B cell (primary cell): ENCODE measurements around the gene HDAC10. TPM values are rescaled to one million over a fixed set of nuclear protein-coding genes. Genes with fewer than 3 reads are reported as not detected.
"Not testable (repeated sequence)": the region's sequence is repeated elsewhere in the genome, so short reads cannot be mapped to it uniquely, and the experiment has no call there.

ENCODE experiments used
- ATAC-seq: fragments of 200-7000 bp; cut with Tn5 transposase; one replicate; pipeline ENCODE4 v1.10.0; 2021; ENCODE audit warnings: low read depth, mild to moderate bottlenecking, moderate number of reproducible peaks, moderate library complexity
- CTCF ChIA-PET: fragments of 350-600 bp; sonication (Branson Sonifier 250); formaldehyde crosslinking; loops from one replicate; lab custom pipeline; 2021; ENCODE audit warnings: antibody characterized with exemption, inconsistent platforms; lab: Charles Lee
- POLR2A ChIA-PET: fragments of 350-600 bp; sonication (Branson Sonifier 250); formaldehyde crosslinking; loops from one replicate; lab custom pipeline; 2021; ENCODE audit warnings: antibody characterized with exemption; lab: Charles Lee
- DNase-seq: peaks from one replicate; pipeline ENCODE4 v3.0.0; 2013
- H2AFZ ChIP-seq: 2 replicates; pipeline ENCODE4 v1.6.1; 2012; ENCODE audit warnings: mild to moderate bottlenecking, low read depth, low read length; ENCODE audit not compliant: insufficient read depth, poor library complexity, severe bottlenecking
- H3K27ac ChIP-seq, 2 donors: 1 replicate in 1 of 2; 2 replicates in 1 of 2; pipeline ENCODE4 v1.5.1; 2012 to 2013; ENCODE audit warnings: low read length in 2 of 2, mild to moderate bottlenecking in 2 of 2, moderate library complexity in 1 of 2
- H3K27me3 ChIP-seq, 4 experiments: fragments of 200-600 bp in 1 of 4; sonication (generic) in 1 of 4; replicated peaks in 1 of 4; 1 replicate in 2 of 4; 2 replicates in 2 of 4; pipeline versions ENCODE4 v1.6.1 to v1.7.0; 2013 to 2016; ENCODE audit warnings: low read length in 3 of 4, mild to moderate bottlenecking in 2 of 4, mixed read lengths in 1 of 4, moderate library complexity in 1 of 4; ENCODE audit not compliant: insufficient read depth in 4 of 4, control insufficient read depth in 3 of 4; ENCODE audit errors: control extremely low read depth in 1 of 4
- H3K36me3 ChIP-seq, 2 experiments: replicated peaks in 1 of 2; 1 replicate in 1 of 2; 2 replicates in 1 of 2; pipeline versions ENCODE4 v1.6.1 to v1.7.1; 2013; ENCODE audit warnings: low read length in 1 of 2; ENCODE audit not compliant: insufficient read depth in 2 of 2, control insufficient read depth in 1 of 2; ENCODE audit errors: control extremely low read depth in 1 of 2, extremely low read depth in 1 of 2
- H3K4me1 ChIP-seq, 2 donors: fragments of 200-600 bp in 1 of 2; sonication (generic) in 1 of 2; 1 replicate in 1 of 2; 2 replicates in 1 of 2; pipeline versions ENCODE4 v1.5.1 to v1.6.1; 2013 to 2017; ENCODE audit warnings: low read length in 2 of 2; ENCODE audit not compliant: control insufficient read depth in 2 of 2, insufficient read depth in 2 of 2
- H3K4me2 ChIP-seq: replicated peaks from 2 replicates; pipeline ENCODE3; 2012; ENCODE audit warnings: mild to moderate bottlenecking, low read depth, low read length; ENCODE audit not compliant: poor library complexity, severe bottlenecking
- H3K4me3 ChIP-seq, 5 experiments: fragments of 200-600 bp in 1 of 5; sonication (generic) in 1 of 5; 1 replicate in 3 of 5; 2 replicates in 2 of 5; pipeline versions ENCODE4 v1.5.1 to v1.7.0; 2011 to 2016; ENCODE audit warnings: low read length in 4 of 5, mild to moderate bottlenecking in 4 of 5, low read depth in 2 of 5, control low read depth in 1 of 5, moderate library complexity in 1 of 5; ENCODE audit not compliant: insufficient read depth in 1 of 5; ENCODE audit errors: control extremely low read depth in 1 of 5, extremely low read depth in 1 of 5
- H3K79me2 ChIP-seq: fragments of 200-600 bp; sonication (generic); one replicate; pipeline ENCODE4 v1.6.0; 2016; ENCODE audit warnings: low read length; ENCODE audit not compliant: control insufficient read depth, insufficient read depth
- H3K9ac ChIP-seq: fragments of 200-600 bp; sonication (generic); 2 replicates; pipeline ENCODE4 v1.6.1; 2017; ENCODE audit warnings: mild to moderate bottlenecking, low read length, moderate library complexity
- H3K9me3 ChIP-seq, 3 donors: one replicate each; pipeline versions ENCODE4 v1.6.1 to v1.7.1; 2013; ENCODE audit warnings: low read length in 2 of 3; ENCODE audit not compliant: control insufficient read depth in 2 of 3, insufficient read depth in 1 of 3; ENCODE audit errors: control extremely low read depth in 1 of 3
- H4K20me1 ChIP-seq: 2 replicates; pipeline ENCODE4 v1.6.0; 2012; ENCODE audit warnings: mild to moderate bottlenecking, low read length; ENCODE audit not compliant: insufficient read depth, control insufficient read depth, poor library complexity, severe bottlenecking
- H3K27ac Mint-ChIP-seq: one replicate; pipeline ENCODE4 v1.8.0; 2021; ENCODE audit warnings: mixed read lengths
- H3K27me3 Mint-ChIP-seq: one replicate; pipeline ENCODE4 v1.8.0; 2021; ENCODE audit warnings: mixed read lengths
- H3K4me1 Mint-ChIP-seq: one replicate; pipeline ENCODE4 v1.8.0; 2021; ENCODE audit warnings: mixed read lengths
- H3K4me3 Mint-ChIP-seq: one replicate; pipeline ENCODE4 v1.8.0; 2021; ENCODE audit warnings: mixed read lengths
- H3K9me3 Mint-ChIP-seq: one replicate; pipeline ENCODE4 v1.8.0; 2022; ENCODE audit warnings: mixed read lengths; ENCODE audit not compliant: insufficient read depth
- EZH2 ChIP-seq: IDR thresholded peaks from 2 replicates; pipeline ENCODE4 v1.6.1; 2012; ENCODE audit warnings: borderline replicate concordance, low read depth, mild to moderate bottlenecking, moderate library complexity, low read length; ENCODE audit not compliant: insufficient read depth, poor library complexity, severe bottlenecking
- WGBS: methylation state at CpG from one replicate; pipeline ENCODE4 v1.1.5; 2013; ENCODE audit warnings: missing lambda C conversion rate; ENCODE audit not compliant: insufficient coverage; 5-methylcytosine and 5-hydroxymethylcytosine counted together
- intact Hi-C: fragments of 100-400 bp; cut with micrococcal nuclease; formaldehyde crosslinking; loops from one replicate; pipeline ENCODE4 v1.10.0; 2022
- polyA plus RNA-seq: library from polyadenylated mRNA; depleted of rRNA; stranded (reverse); fragments of >200 nt; gene quantifications from 2 replicates; pipeline ENCODE4 v1.2.3, GENCODE V29; 2012
- total RNA-seq, 2 donors: library from RNA; stranded (reverse); fragments of 120-200 nt in 1 of 2; gene quantifications; 1 replicate in 1 of 2; 2 replicates in 1 of 2; pipeline versions ENCODE4 v1.2.3 to v1.2.4, GENCODE V29; 2013 to 2022
- TF ChIP-seq, protein P1 (sequence below): fragments of 200-600 bp; IDR thresholded peaks from one replicate; pipeline ENCODE4 v1.8.0; 2022; ENCODE audit warnings: antibody characterized with exemption, mild to moderate bottlenecking

The HDAC10 gene
- total and polyA plus RNA-seq, 2 donors (not counting 1 experiment from before 2014, with no cell fraction given) = 136 to 187 TPM

DNA sequence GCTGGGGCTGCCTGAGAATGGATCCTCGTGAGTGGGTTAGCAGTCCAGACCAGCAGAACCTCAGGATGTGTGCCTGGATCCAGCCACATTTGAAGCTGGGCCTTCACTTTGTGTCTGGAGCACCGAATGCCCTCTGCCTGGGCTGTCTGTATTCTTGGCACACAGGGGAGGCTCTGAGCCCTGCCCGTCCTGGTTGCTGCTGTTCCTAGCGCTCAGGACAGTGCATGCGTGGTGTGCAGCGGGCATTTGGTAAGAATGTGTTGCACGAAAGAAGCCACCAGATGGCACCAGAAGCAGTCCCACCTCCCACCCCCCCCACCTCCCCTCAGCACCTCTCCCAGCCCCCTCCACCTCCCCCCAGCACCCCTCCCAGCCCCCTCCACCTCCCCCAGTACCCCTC is 23.2 kb upstream of the HDAC10 start:
- H3K27me3 ChIP-seq = peaks cover 0 to 18% (median 4%) of the 10 kb centered on the region in 4 experiments
- no peak overlapping the region for H3K27ac Mint-ChIP-seq
- no peak overlapping the region for H3K4me3 Mint-ChIP-seq
- peaks cover 16 to 25% of the 10 kb centered on the region in 2 donors for H3K4me1 ChIP-seq
- DNase-seq (peak; percentile 75), ATAC-seq (peak; percentile 18)
- ChIA-PET POLR2A (no interaction called here), CTCF (interaction anchor here (1.0 to 1.8 kb wide), 6 partner anchors 19 to 68 kb away, joined by 3 to 6 read pairs (median 4); partner anchors contain the start of gene HDAC10)
- H3K9me3 Mint-ChIP-seq = no peaks in the 10 kb centered on the region
- intact Hi-C loops = loop anchor here (1.0 kb wide), 1 partner anchor 68 kb away; no protein-coding TSS in a partner anchor
- H3K4me1 Mint-ChIP-seq = peaks cover 13% of the 10 kb centered on the region
- no peak overlapping the region for H3K9ac ChIP-seq
- H3K4me2 ChIP-seq = no peak overlapping the region
- no peak for TF ChIP-seq EZH2
- TF ChIP-seq, protein P1, sequence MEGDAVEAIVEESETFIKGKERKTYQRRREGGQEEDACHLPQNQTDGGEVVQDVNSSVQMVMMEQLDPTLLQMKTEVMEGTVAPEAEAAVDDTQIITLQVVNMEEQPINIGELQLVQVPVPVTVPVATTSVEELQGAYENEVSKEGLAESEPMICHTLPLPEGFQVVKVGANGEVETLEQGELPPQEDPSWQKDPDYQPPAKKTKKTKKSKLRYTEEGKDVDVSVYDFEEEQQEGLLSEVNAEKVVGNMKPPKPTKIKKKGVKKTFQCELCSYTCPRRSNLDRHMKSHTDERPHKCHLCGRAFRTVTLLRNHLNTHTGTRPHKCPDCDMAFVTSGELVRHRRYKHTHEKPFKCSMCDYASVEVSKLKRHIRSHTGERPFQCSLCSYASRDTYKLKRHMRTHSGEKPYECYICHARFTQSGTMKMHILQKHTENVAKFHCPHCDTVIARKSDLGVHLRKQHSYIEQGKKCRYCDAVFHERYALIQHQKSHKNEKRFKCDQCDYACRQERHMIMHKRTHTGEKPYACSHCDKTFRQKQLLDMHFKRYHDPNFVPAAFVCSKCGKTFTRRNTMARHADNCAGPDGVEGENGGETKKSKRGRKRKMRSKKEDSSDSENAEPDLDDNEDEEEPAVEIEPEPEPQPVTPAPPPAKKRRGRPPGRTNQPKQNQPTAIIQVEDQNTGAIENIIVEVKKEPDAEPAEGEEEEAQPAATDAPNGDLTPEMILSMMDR = peak; percentile 39
- H3K36me3 ChIP-seq = no peaks in the 10 kb centered on the region
- no peak overlapping the region for H2AFZ ChIP-seq
- H3K4me3 ChIP-seq = no peak overlapping the region
- no peak overlapping the region for H3K27ac ChIP-seq
- H4K20me1 ChIP-seq = peaks cover 11% of the 10 kb centered on the region
- 37% methylated on average over 3 of the region's 7 CpGs for WGBS
- no peaks in the 10 kb centered on the region for H3K27me3 Mint-ChIP-seq
- no peaks in the 10 kb centered on the region for H3K79me2 ChIP-seq
- H3K9me3 ChIP-seq = no peaks in the 10 kb centered on the region

DNA sequence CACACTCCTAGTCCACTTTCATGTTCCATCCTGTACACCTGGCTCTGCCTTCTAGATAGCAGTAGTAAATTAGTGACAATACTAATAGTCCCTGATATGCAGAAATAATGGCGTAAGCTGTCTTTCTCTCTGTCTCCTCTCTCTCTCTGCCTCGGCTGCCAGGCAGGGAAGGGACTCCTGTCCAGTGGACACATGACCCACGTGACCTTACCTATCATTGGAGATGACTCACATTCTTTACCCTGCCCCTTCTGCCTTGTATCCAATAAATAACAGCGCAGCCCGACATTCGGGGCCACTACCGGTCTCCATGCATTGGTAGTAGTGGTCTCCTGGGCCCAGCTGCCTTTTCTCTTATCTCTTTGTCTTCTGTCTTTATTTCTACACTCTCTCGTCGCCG is 22.7 kb upstream of the HDAC10 start:
- H3K36me3 ChIP-seq, H3K79me2 ChIP-seq, POLR2A ChIA-PET, H3K27me3 Mint-ChIP-seq, H3K9ac ChIP-seq, H3K27ac ChIP-seq, H3K4me3 ChIP-seq, H3K4me3 Mint-ChIP-seq, H3K9me3 ChIP-seq, H2AFZ ChIP-seq, H3K27ac Mint-ChIP-seq, ATAC-seq, H3K9me3 Mint-ChIP-seq, DNase-seq, H3K4me2 ChIP-seq: not testable (repeated sequence)
- peaks cover 13% of the 10 kb centered on the region for H3K4me1 Mint-ChIP-seq
- Histone ChIP-seq H3K4me1 (peaks cover 16 to 28% of the 10 kb centered on the region in 2 donors), H3K27me3 (peaks cover 0 to 23% (median 6%) of the 10 kb centered on the region in 4 experiments), H4K20me1 (peaks cover 11% of the 10 kb centered on the region)
- CTCF ChIA-PET = interaction anchor here (1.0 to 1.8 kb wide), 7 partner anchors 19 to 68 kb away, joined by 3 to 6 read pairs (median 4); partner anchors contain the start of genes HDAC10 and TUBGCP6
- 95% methylated on average over 6 of the region's 10 CpGs for WGBS
- intact Hi-C loops = loop anchor here (1.0 kb wide), 1 partner anchor 69 kb away; no protein-coding TSS in a partner anchor

DNA sequence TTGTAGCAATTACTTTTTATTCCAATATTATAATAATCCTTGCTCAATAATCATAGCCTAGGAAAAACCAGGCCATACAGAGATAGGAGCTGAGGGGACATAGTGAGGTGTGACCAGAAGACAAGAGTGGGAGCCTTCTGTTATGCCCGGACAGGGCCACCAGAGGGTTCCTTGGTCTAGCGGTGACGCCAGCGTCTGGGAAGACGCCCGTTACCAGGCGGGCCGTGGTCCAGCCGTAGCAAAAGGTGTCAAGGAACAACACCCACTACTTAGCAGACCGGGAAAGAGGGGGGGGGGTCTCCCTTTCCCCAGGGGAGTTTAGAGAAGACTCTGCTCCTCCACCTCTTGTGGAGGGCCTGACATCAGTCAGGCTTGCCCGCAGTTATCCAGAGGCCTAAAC is 22.3 kb upstream of the HDAC10 start:
- H3K9me3 Mint-ChIP-seq, H3K9me3 ChIP-seq, ATAC-seq, intact Hi-C loops, H2AFZ ChIP-seq, H3K27me3 Mint-ChIP-seq, H3K79me2 ChIP-seq, H3K4me3 Mint-ChIP-seq, DNase-seq, H3K36me3 ChIP-seq, H3K4me3 ChIP-seq, H3K9ac ChIP-seq, H3K27ac Mint-ChIP-seq, H3K27ac ChIP-seq, POLR2A ChIA-PET, H3K4me2 ChIP-seq: not testable (repeated sequence)
- H3K27me3 ChIP-seq = peaks cover 0 to 23% (median 7%) of the 10 kb centered on the region in 4 experiments
- peaks cover 16 to 29% of the 10 kb centered on the region in 2 donors for H3K4me1 ChIP-seq
- H3K4me1 Mint-ChIP-seq = peaks cover 16% of the 10 kb centered on the region
- CTCF ChIA-PET = interaction anchor here (0.6 to 2.0 kb wide), 9 partner anchors 18 to 69 kb away, joined by 3 to 6 read pairs (median 5); partner anchors contain the start of genes HDAC10 and TUBGCP6
- WGBS = 83% methylated on average over 1 of the region's 11 CpGs
- H4K20me1 ChIP-seq = peaks cover 11% of the 10 kb centered on the region
